Activated effector memory CD4-positive, alpha-beta T cell treated with anti-CD3 and anti-CD28 coated beads, Interleukin-2, amount 50 U/mL, for 16 hours (primary cell): ENCODE measurements around the gene NEURL1.
"Not testable (repeated sequence)": the region's sequence is repeated elsewhere in the genome, so short reads cannot be mapped to it uniquely, and the experiment has no call there.

Experiments
- DNase-seq: peaks from one replicate; pipeline ENCODE4 v3.0.0-alpha.2; 2020

Gene NEURL1

GRCh38 chr10:103587073-103587472 lies 93.6 kb downstream of the NEURL1 start:
- no peak for DNase-seq

GRCh38 chr10:103589074-103589630 lies 95.6 kb downstream of the NEURL1 start:
- no peak for DNase-seq

GRCh38 chr10:103590060-103590459 lies 96.6 kb downstream of the NEURL1 start:
- no peak for DNase-seq

GRCh38 chr10:103590744-103591291 lies 97.3 kb downstream of the NEURL1 start:
- DNase-seq = no peak

GRCh38 chr10:103592186-103593021 lies 98.9 kb downstream of the NEURL1 start:
- peak; percentile 74 for DNase-seq

GRCh38 chr10:103593022-103593570 lies 99.6 kb downstream of the NEURL1 start:
- no peak for DNase-seq

GRCh38 chr10:103595933-103596726 lies 102.6 kb downstream of the NEURL1 start:
- no peak for DNase-seq

GRCh38 chr10:103597003-103597402 lies 103.5 kb downstream of the NEURL1 start:
- no peak for DNase-seq

- DNase-seq = no peak
Observed at GRCh38 chr10:103598654-103599115, 105.2 kb downstream of the NEURL1 start.

- no peak for DNase-seq
Observed at GRCh38 chr10:103599211-103599610, 105.7 kb downstream of the NEURL1 start.

GRCh38 chr10:103599907-103600306 lies 106.4 kb downstream of the NEURL1 start:
- DNase-seq = no peak

GRCh38 chr10:103600325-103600724 lies 106.8 kb downstream of the NEURL1 start:
- DNase-seq = no peak

GRCh38 chr10:103600956-103601569 lies 107.6 kb downstream of the NEURL1 start:
- DNase-seq = no peak

- no peak for DNase-seq
Observed at GRCh38 chr10:103602028-103602851, 108.7 kb downstream of the NEURL1 start.

- DNase-seq = no peak
Observed at GRCh38 chr10:103602852-103603155, 109.3 kb downstream of the NEURL1 start.

GRCh38 chr10:103603382-103603781 lies 109.9 kb downstream of the NEURL1 start:
- DNase-seq = no peak

- DNase-seq = peak; percentile 75
Observed at GRCh38 chr10:103605359-103606096, 112.0 kb downstream of the NEURL1 start.

- not testable (repeated sequence) for DNase-seq
Observed at GRCh38 chr10:103606097-103606438, 112.6 kb downstream of the NEURL1 start.

- DNase-seq = not testable (repeated sequence)
Observed at GRCh38 chr10:103607051-103607450, 113.5 kb downstream of the NEURL1 start.

GRCh38 chr10:103608056-103608455 lies 114.6 kb downstream of the NEURL1 start:
- not testable (repeated sequence) for DNase-seq
